SKM-1 treated with dmso at 0.1 percent for 144 hours (cell line): ENCODE data around the gene COP1.

Experiments
- DNase-seq: peaks from one replicate; lab custom pipeline; 2025; ENCODE audit not compliant: unreplicated experiment; lab: John Stamatoyannopoulos, UW

Gene COP1

DNA sequence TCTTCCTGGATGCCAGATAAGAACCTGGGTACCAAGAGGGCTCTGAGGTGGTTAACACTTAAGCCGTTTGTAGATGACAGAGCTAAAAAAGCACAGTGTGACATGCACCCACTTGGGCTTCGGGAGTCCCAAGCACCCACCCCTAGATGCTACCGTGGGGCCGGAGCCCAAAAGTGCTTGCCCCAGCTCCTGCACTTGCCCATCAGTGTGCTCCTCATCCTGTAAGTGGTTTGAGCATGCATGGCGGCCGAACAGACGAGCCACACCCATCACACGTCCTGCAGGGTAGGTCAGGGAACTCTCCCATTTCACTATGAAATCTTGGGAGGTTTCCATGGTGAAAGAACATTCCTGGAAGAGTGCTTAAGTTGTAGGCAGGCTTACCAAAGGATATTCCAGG, 304.8 kb downstream of the COP1 start:
- DNase-seq = no peak

GRCh38 chr1:175901076-175901836, 305.8 kb downstream of the COP1 start:
- no peak for DNase-seq

- DNase-seq = no peak
Observed at GRCh38 chr1:175900171-175900570, 306.9 kb downstream of the COP1 start.

DNA sequence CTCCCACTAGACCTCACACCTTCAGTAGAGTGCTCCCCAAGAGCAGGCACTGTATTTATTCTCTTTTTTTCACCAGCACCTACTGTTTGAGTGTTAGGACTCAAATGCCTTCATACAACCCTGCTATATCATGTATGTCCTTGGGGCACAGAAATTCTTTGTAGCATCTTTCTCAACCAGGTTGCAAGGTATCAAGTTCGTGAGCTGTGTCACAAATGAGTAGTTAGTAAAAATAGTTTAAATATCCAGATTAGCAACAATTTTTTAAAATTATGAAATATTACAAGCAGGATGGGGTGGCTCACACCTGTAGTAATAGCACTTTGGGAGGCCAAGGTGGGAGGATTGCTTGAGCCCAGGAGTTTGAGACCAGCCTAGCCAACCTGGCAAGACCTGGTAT, 311.1 kb downstream of the COP1 start:
- DNase-seq = no peak
